B cell (primary cell): ENCODE data around the gene KSR2. TPM values are rescaled to one million over a fixed set of nuclear protein-coding genes. Genes with fewer than 3 reads are reported as not detected.

Experiments
- ATAC-seq: fragments of 200-7000 bp; cut with Tn5 transposase; one replicate; pipeline ENCODE4 v1.10.0; 2021; ENCODE audit warnings: low read depth, mild to moderate bottlenecking, moderate number of reproducible peaks, moderate library complexity
- CTCF ChIA-PET: fragments of 350-600 bp; sonication (Branson Sonifier 250); formaldehyde crosslinking; loops from one replicate; lab custom pipeline; 2021; ENCODE audit warnings: antibody characterized with exemption, inconsistent platforms; lab: Charles Lee
- POLR2A ChIA-PET: fragments of 350-600 bp; sonication (Branson Sonifier 250); formaldehyde crosslinking; loops from one replicate; lab custom pipeline; 2021; ENCODE audit warnings: antibody characterized with exemption; lab: Charles Lee
- DNase-seq: peaks from one replicate; pipeline ENCODE4 v3.0.0; 2013
- H2AFZ ChIP-seq: 2 replicates; pipeline ENCODE4 v1.6.1; 2012; ENCODE audit warnings: mild to moderate bottlenecking, low read depth, low read length; ENCODE audit not compliant: insufficient read depth, poor library complexity, severe bottlenecking
- H3K27ac ChIP-seq, 2 donors: 1 replicate in 1 of 2; 2 replicates in 1 of 2; pipeline ENCODE4 v1.5.1; 2012 to 2013; ENCODE audit warnings: low read length in 2 of 2, mild to moderate bottlenecking in 2 of 2, moderate library complexity in 1 of 2
- H3K27me3 ChIP-seq, 4 experiments: fragments of 200-600 bp in 1 of 4; sonication (generic) in 1 of 4; replicated peaks in 1 of 4; 1 replicate in 2 of 4; 2 replicates in 2 of 4; pipeline versions ENCODE4 v1.6.1 to v1.7.0; 2013 to 2016; ENCODE audit warnings: low read length in 3 of 4, mild to moderate bottlenecking in 2 of 4, mixed read lengths in 1 of 4, moderate library complexity in 1 of 4; ENCODE audit not compliant: insufficient read depth in 4 of 4, control insufficient read depth in 3 of 4; ENCODE audit errors: control extremely low read depth in 1 of 4
- H3K36me3 ChIP-seq, 2 experiments: replicated peaks in 1 of 2; 1 replicate in 1 of 2; 2 replicates in 1 of 2; pipeline versions ENCODE4 v1.6.1 to v1.7.1; 2013; ENCODE audit warnings: low read length in 1 of 2; ENCODE audit not compliant: insufficient read depth in 2 of 2, control insufficient read depth in 1 of 2; ENCODE audit errors: control extremely low read depth in 1 of 2, extremely low read depth in 1 of 2
- H3K4me1 ChIP-seq, 2 donors: fragments of 200-600 bp in 1 of 2; sonication (generic) in 1 of 2; 1 replicate in 1 of 2; 2 replicates in 1 of 2; pipeline versions ENCODE4 v1.5.1 to v1.6.1; 2013 to 2017; ENCODE audit warnings: low read length in 2 of 2; ENCODE audit not compliant: control insufficient read depth in 2 of 2, insufficient read depth in 2 of 2
- H3K4me2 ChIP-seq: replicated peaks from 2 replicates; pipeline ENCODE3; 2012; ENCODE audit warnings: mild to moderate bottlenecking, low read depth, low read length; ENCODE audit not compliant: poor library complexity, severe bottlenecking
- H3K4me3 ChIP-seq, 5 experiments: fragments of 200-600 bp in 1 of 5; sonication (generic) in 1 of 5; 1 replicate in 3 of 5; 2 replicates in 2 of 5; pipeline versions ENCODE4 v1.5.1 to v1.7.0; 2011 to 2016; ENCODE audit warnings: low read length in 4 of 5, mild to moderate bottlenecking in 4 of 5, low read depth in 2 of 5, control low read depth in 1 of 5, moderate library complexity in 1 of 5; ENCODE audit not compliant: insufficient read depth in 1 of 5; ENCODE audit errors: control extremely low read depth in 1 of 5, extremely low read depth in 1 of 5
- H3K79me2 ChIP-seq: fragments of 200-600 bp; sonication (generic); one replicate; pipeline ENCODE4 v1.6.0; 2016; ENCODE audit warnings: low read length; ENCODE audit not compliant: control insufficient read depth, insufficient read depth
- H3K9ac ChIP-seq: fragments of 200-600 bp; sonication (generic); 2 replicates; pipeline ENCODE4 v1.6.1; 2017; ENCODE audit warnings: mild to moderate bottlenecking, low read length, moderate library complexity
- H3K9me3 ChIP-seq, 3 donors: one replicate each; pipeline versions ENCODE4 v1.6.1 to v1.7.1; 2013; ENCODE audit warnings: low read length in 2 of 3; ENCODE audit not compliant: control insufficient read depth in 2 of 3, insufficient read depth in 1 of 3; ENCODE audit errors: control extremely low read depth in 1 of 3
- H4K20me1 ChIP-seq: 2 replicates; pipeline ENCODE4 v1.6.0; 2012; ENCODE audit warnings: mild to moderate bottlenecking, low read length; ENCODE audit not compliant: insufficient read depth, control insufficient read depth, poor library complexity, severe bottlenecking
- H3K27ac Mint-ChIP-seq: one replicate; pipeline ENCODE4 v1.8.0; 2021; ENCODE audit warnings: mixed read lengths
- H3K27me3 Mint-ChIP-seq: one replicate; pipeline ENCODE4 v1.8.0; 2021; ENCODE audit warnings: mixed read lengths
- H3K4me1 Mint-ChIP-seq: one replicate; pipeline ENCODE4 v1.8.0; 2021; ENCODE audit warnings: mixed read lengths
- H3K4me3 Mint-ChIP-seq: one replicate; pipeline ENCODE4 v1.8.0; 2021; ENCODE audit warnings: mixed read lengths
- H3K9me3 Mint-ChIP-seq: one replicate; pipeline ENCODE4 v1.8.0; 2022; ENCODE audit warnings: mixed read lengths; ENCODE audit not compliant: insufficient read depth
- CTCF ChIP-seq: fragments of 200-600 bp; IDR thresholded peaks from one replicate; pipeline ENCODE4 v1.8.0; 2022; ENCODE audit warnings: antibody characterized with exemption, mild to moderate bottlenecking
- EZH2 ChIP-seq: IDR thresholded peaks from 2 replicates; pipeline ENCODE4 v1.6.1; 2012; ENCODE audit warnings: borderline replicate concordance, low read depth, mild to moderate bottlenecking, moderate library complexity, low read length; ENCODE audit not compliant: insufficient read depth, poor library complexity, severe bottlenecking
- WGBS: methylation state at CpG from one replicate; pipeline ENCODE4 v1.1.5; 2013; ENCODE audit warnings: missing lambda C conversion rate; ENCODE audit not compliant: insufficient coverage; 5-methylcytosine and 5-hydroxymethylcytosine counted together
- intact Hi-C: fragments of 100-400 bp; cut with micrococcal nuclease; formaldehyde crosslinking; loops from one replicate; pipeline ENCODE4 v1.10.0; 2022
- polyA plus RNA-seq: library from polyadenylated mRNA; depleted of rRNA; stranded (reverse); fragments of >200 nt; gene quantifications from 2 replicates; pipeline ENCODE4 v1.2.3, GENCODE V29; 2012
- total RNA-seq, 2 donors: library from RNA; stranded (reverse); fragments of 120-200 nt in 1 of 2; gene quantifications; 1 replicate in 1 of 2; 2 replicates in 1 of 2; pipeline versions ENCODE4 v1.2.3 to v1.2.4, GENCODE V29; 2013 to 2022

KSR2 gene
- total and polyA plus RNA-seq, 2 donors (not counting 1 experiment from before 2014, with no cell fraction given): not detected

GRCh38 chr12:117580015-117580717 is 388.6 kb downstream of the KSR2 start:
- H3K4me1 ChIP-seq: no peaks in the 10 kb centered on the region
- intact Hi-C loops: no loop called here

More at GRCh38 chr12:117580015-117580717, 388.6 kb downstream of the KSR2 start:
- TF ChIP-seq CTCF (no peak), EZH2 (no peak)
- ChIA-PET POLR2A (no interaction called here), CTCF (interaction anchor here (0.7 to 2.5 kb wide), 2 partner anchors 8 to 9 kb away, joined by 3 to 9 read pairs; no protein-coding TSS in a partner anchor)
- no peaks in the 10 kb centered on the region for H3K4me1 Mint-ChIP-seq
- Histone ChIP-seq H3K4me2 (no peak overlapping the region), H4K20me1 (no peaks in the 10 kb centered on the region), H3K79me2 (no peaks in the 10 kb centered on the region), H3K9me3 (peaks cover 0 to 3% (median 0%) of the 10 kb centered on the region in 3 donors), H3K36me3 (no peaks in the 10 kb centered on the region), H3K9ac (no peak overlapping the region), H2AFZ (no peak overlapping the region), H3K27me3 (peaks cover 0 to 7% (median 0%) of the 10 kb centered on the region in 4 experiments), H3K27ac (no peak overlapping the region), H3K4me3 (no peak overlapping the region)
- ATAC-seq (no peak), DNase-seq (no peak)
- H3K9me3 Mint-ChIP-seq: no peaks in the 10 kb centered on the region
- no peak overlapping the region for H3K4me3 Mint-ChIP-seq
- no peak overlapping the region for H3K27ac Mint-ChIP-seq
- peaks cover 13% of the 10 kb centered on the region for H3K27me3 Mint-ChIP-seq
- WGBS: 97% methylated on average over 5 of the region's 8 CpGs
